Measurements from ENCODE around the gene TMEM181. TPM values are rescaled to one million over a fixed set of nuclear protein-coding genes. Genes with fewer than 3 reads are reported as not detected.

The TMEM181 gene
- polyA plus RNA-seq, 1 of the 3 experiments (the other 2 are of a cell fraction): 19.5 TPM

DNA sequence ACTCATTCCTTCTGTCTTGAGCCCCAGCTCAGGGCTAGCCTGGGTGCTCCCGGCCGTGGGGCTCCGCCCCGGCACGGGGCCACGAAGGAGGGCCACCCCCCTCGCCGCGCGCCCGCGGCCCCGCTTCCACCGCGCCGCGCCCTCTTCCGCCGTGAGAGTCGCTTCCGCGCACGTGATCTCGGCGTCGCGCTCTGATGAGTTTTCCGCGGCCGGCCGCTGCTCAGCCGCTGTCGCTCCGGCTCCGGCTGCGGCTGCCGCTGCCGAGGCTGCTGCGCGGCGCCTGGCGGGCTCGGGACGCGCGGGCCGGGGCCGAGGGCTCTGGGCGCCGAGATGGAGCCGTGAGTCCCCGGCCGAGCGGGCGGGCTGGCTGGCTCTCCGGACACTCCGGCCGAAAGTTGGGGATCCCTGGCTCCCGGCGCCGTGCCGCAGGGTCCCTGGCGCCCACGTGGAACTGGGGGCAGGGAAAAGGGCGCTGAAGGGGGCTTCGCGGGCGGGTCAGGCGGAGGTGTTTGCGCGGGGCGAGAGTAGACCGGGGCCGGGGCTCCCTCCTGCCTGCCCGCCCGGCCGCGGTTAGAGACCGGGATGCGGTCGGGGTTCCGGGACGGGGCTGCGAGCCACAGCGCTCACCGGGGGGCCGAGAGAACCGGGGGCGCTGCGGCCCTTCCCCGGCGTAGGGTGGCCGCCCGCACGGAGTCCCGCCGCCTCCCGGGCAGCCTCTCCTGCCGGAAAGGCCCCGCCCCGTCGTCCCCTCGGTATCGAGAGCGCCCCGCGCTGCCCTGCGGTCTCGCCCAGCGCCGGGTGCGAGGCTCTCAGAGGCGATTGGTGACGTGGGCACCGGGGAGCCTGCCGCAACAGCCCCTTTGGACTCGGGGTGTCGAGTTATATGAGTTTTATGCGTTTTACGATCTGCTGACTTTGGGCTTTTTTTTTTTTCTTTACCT lies at the start of gene TMEM181 (continued):
- TF ChIP-seq, protein P1, sequence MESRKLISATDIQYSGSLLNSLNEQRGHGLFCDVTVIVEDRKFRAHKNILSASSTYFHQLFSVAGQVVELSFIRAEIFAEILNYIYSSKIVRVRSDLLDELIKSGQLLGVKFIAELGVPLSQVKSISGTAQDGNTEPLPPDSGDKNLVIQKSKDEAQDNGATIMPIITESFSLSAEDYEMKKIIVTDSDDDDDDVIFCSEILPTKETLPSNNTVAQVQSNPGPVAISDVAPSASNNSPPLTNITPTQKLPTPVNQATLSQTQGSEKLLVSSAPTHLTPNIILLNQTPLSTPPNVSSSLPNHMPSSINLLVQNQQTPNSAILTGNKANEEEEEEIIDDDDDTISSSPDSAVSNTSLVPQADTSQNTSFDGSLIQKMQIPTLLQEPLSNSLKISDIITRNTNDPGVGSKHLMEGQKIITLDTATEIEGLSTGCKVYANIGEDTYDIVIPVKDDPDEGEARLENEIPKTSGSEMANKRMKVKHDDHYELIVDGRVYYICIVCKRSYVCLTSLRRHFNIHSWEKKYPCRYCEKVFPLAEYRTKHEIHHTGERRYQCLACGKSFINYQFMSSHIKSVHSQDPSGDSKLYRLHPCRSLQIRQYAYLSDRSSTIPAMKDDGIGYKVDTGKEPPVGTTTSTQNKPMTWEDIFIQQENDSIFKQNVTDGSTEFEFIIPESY (IDR thresholded peaks at IDR 0.05; ENCODE audit: borderline replicate concordance, low read depth): peak; percentile 49; the same call in 1 of the 2 replicates
- TF ChIP-seq EZH2phosphoT487 (IDR thresholded peaks at IDR 0.05; ENCODE audit: borderline replicate concordance, low read depth) (no peak), RAD21 (IDR thresholded peaks at IDR 0.05; ENCODE audit: low read length) (no peak), FOXM1 (IDR thresholded peaks at IDR 0.05; ENCODE audit: low read depth) (no peak), MXI1 (IDR thresholded peaks at IDR 0.05; ENCODE audit: low read depth, low read length) (peak; percentile 93), ELF1 (IDR thresholded peaks at IDR 0.05) (peak; percentile 98), TAF1 (IDR thresholded peaks at IDR 0.05; ENCODE audit: borderline replicate concordance, low read depth, low read length) (peak; percentile 79), TEAD4 (IDR thresholded peaks at IDR 0.05; ENCODE audit: borderline replicate concordance, insufficient read depth) (no peak)
- TF ChIP-seq, protein P2, sequence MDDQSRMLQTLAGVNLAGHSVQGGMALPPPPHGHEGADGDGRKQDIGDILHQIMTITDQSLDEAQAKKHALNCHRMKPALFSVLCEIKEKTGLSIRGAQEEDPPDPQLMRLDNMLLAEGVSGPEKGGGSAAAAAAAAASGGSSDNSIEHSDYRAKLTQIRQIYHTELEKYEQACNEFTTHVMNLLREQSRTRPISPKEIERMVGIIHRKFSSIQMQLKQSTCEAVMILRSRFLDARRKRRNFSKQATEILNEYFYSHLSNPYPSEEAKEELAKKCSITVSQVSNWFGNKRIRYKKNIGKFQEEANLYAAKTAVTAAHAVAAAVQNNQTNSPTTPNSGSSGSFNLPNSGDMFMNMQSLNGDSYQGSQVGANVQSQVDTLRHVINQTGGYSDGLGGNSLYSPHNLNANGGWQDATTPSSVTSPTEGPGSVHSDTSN (IDR thresholded peaks at IDR 0.05): 0 out of 2 replicates have a peak, but pooled peaks have one; percentile 28

DNA sequence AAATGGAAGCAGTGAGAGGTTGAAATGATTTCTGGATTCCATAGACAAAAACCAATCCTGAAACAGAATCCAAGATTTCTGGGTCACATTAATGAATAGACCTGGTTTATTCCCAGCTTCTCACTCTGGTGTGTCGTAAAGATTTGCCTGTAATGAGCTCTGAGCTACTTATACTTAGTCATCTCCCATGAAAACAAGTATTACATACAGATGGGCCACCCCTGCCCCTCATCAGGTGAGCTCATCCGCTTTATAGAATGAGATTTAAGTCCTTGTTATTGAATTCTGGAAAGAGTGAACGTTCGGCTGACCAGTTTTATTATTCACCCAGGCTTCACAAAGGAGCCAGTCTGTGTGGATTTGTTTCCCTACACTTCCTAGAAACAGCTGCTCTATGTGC lies 47.1 kb upstream of the TMEM181 start:
- H3K27me3 ChIP-seq (ENCODE audit: insufficient read depth): no peaks in the 10 kb centered on the region
- H3K4me3 ChIP-seq (ENCODE audit: low read depth in 2 of 2, low read length in 1 of 2): no peak overlapping the region
- ChIA-PET POLR2A (no interaction called here), CTCF (interaction anchor here (4.6 kb wide), 1 partner anchor 292 kb away, joined by 22 read pairs; no protein-coding TSS in a partner anchor)
- H3K36me3 ChIP-seq (replicated peaks in 1 of 2; ENCODE audit: control insufficient read depth in 1 of 2, insufficient read depth in 2 of 2, low read length in 1 of 2): peaks cover 9 to 17% of the 10 kb centered on the region in 2 experiments
- no peak for DNase-seq
- H3K9me3 ChIP-seq: no peaks in the 10 kb centered on the region
- H3K4me2 ChIP-seq: no peak overlapping the region
- no peak overlapping the region for H2AFZ ChIP-seq (ENCODE audit: low read depth)
- TF ChIP-seq CHD2 (IDR thresholded peaks at IDR 0.05; ENCODE audit: low read length, partially characterized antibody) (no peak), FOXM1 (IDR thresholded peaks at IDR 0.05; ENCODE audit: low read depth) (no peak), JUND (IDR thresholded peaks at IDR 0.05) (no peak), GABPA (IDR thresholded peaks at IDR 0.05; ENCODE audit: low read depth) (no peak), TEAD4 (IDR thresholded peaks at IDR 0.05; ENCODE audit: borderline replicate concordance, insufficient read depth) (no peak), MXI1 (IDR thresholded peaks at IDR 0.05; ENCODE audit: low read depth, low read length) (no peak), POLR2AphosphoS5 (IDR thresholded peaks at IDR 0.05; ENCODE audit: low read depth, low read length) (no peak), FOSL2 (IDR thresholded peaks at IDR 0.05; ENCODE audit: borderline replicate concordance, low read depth) (no peak), EP300 (IDR thresholded peaks at IDR 0.05; ENCODE audit: borderline replicate concordance in 1 of 2, low read depth in 1 of 2, low read length in 1 of 2) (no peak), YY1 (IDR thresholded peaks at IDR 0.05; ENCODE audit: low read depth) (no peak), IRF3 (IDR thresholded peaks at IDR 0.05; ENCODE audit: low read depth, low read length) (no peak), SMC3 (IDR thresholded peaks at IDR 0.05; ENCODE audit: low read depth, low read length) (no peak)
- TF ChIP-seq, protein P3, sequence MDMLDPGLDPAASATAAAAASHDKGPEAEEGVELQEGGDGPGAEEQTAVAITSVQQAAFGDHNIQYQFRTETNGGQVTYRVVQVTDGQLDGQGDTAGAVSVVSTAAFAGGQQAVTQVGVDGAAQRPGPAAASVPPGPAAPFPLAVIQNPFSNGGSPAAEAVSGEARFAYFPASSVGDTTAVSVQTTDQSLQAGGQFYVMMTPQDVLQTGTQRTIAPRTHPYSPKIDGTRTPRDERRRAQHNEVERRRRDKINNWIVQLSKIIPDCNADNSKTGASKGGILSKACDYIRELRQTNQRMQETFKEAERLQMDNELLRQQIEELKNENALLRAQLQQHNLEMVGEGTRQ (IDR thresholded peaks at IDR 0.05; ENCODE audit: borderline replicate concordance, low read depth, low read length): no peak
- TF ChIP-seq, protein P1 (IDR thresholded peaks at IDR 0.05; ENCODE audit: borderline replicate concordance, low read depth): no peak
- no peak overlapping the region for H3K9ac ChIP-seq
- no peak overlapping the region for H3K27ac ChIP-seq (ENCODE audit: low read depth in 2 of 2, low read length in 1 of 2)
- 94% methylated on average over 4 of the region's 4 CpGs for WGBS (ENCODE audit: low lambda C conversion rate)
- H3K9me2 ChIP-seq: no peaks in the 10 kb centered on the region
- peaks cover 1% of the 10 kb centered on the region for H3F3A ChIP-seq (replicated peaks; ENCODE audit: insufficient read depth)
- no peaks in the 10 kb centered on the region for H4K20me1 ChIP-seq (ENCODE audit: insufficient read depth)
- H3K4me1 ChIP-seq (ENCODE audit: control insufficient read depth in 1 of 2, insufficient read depth in 2 of 2, low read depth in 1 of 2, low read length in 1 of 2): peaks cover 0 to 3% of the 10 kb centered on the region in 2 experiments; a peak in 1 of 4 replicates
- no peaks in the 10 kb centered on the region for H3K79me2 ChIP-seq (ENCODE audit: insufficient read depth)
